Neural cell (in vitro differentiated cells): ENCODE results near the gene CLBA1. TPM values are rescaled to one million over a fixed set of nuclear protein-coding genes. Genes with fewer than 3 reads are reported as not detected.

Experiments
- H2AFZ ChIP-seq: fragments of 200-600, 300-800 bp; sonication (generic), shearing (Covaris generic); 2 replicates; pipeline ENCODE4 v1.6.0; 2014; ENCODE audit warnings: low read depth, mild to moderate bottlenecking, antibody characterized with exemption, low read length, moderate library complexity
- H3F3A ChIP-seq: fragments of 200-600 bp; shearing (Covaris generic); 2 replicates; pipeline ENCODE4 v1.6.1; 2016; ENCODE audit warnings: mild to moderate bottlenecking, moderate library complexity, mixed read lengths, antibody characterized with exemption, low read length; ENCODE audit not compliant: insufficient read depth, poor library complexity, severe bottlenecking
- H3K27ac ChIP-seq: fragments of 200-600, 300-800 bp; sonication (generic), shearing (Covaris generic); 2 replicates; pipeline ENCODE4 v1.5.1; 2014; ENCODE audit warnings: mild to moderate bottlenecking, low read length, moderate library complexity
- H3K27me3 ChIP-seq: fragments of 300-800, 200-600 bp; sonication (generic), shearing (Covaris generic); 2 replicates; pipeline ENCODE4 v1.6.0; 2014; ENCODE audit warnings: mild to moderate bottlenecking, low read depth, low read length, moderate library complexity; ENCODE audit not compliant: insufficient read depth
- H3K36me3 ChIP-seq: fragments of 300-800, 200-600 bp; sonication (generic), shearing (Covaris generic); 2 replicates; pipeline ENCODE4 v1.5.1; 2014; ENCODE audit warnings: mild to moderate bottlenecking, antibody characterized with exemption, low read length, moderate library complexity; ENCODE audit not compliant: insufficient read depth
- H3K4me2 ChIP-seq: fragments of 300-800, 200-600 bp; sonication (generic), shearing (Covaris generic); 2 replicates; pipeline ENCODE4 v1.6.0; 2014; ENCODE audit warnings: mild to moderate bottlenecking, low read length
- H3K4me3 ChIP-seq: fragments of 300-800, 200-600 bp; sonication (generic), shearing (Covaris generic); 2 replicates; pipeline ENCODE4 v1.5.1; 2014; ENCODE audit warnings: mild to moderate bottlenecking, low read length, moderate library complexity
- H3K79me2 ChIP-seq: fragments of 200-600 bp; shearing (Covaris generic); replicated peaks from 2 replicates; pipeline ENCODE4 v1.6.0; 2014; ENCODE audit warnings: mild to moderate bottlenecking, low read length, moderate library complexity; ENCODE audit not compliant: insufficient read depth
- H3K9ac ChIP-seq: fragments of 300-800, 200-600 bp; sonication (generic), shearing (Covaris generic); 2 replicates; pipeline ENCODE4 v1.6.1; 2016; ENCODE audit warnings: mild to moderate bottlenecking, low read length, mixed read lengths
- H3K9me2 ChIP-seq: fragments of 200-600 bp; shearing (Covaris generic); 2 replicates; pipeline ENCODE4 v1.6.1; 2016; ENCODE audit warnings: mild to moderate bottlenecking, low read length, mixed read lengths; ENCODE audit not compliant: insufficient read depth
- H3K9me3 ChIP-seq: fragments of 200-600, 300-800 bp; sonication (generic), shearing (Covaris generic); 2 replicates; pipeline ENCODE4 v1.6.1; 2016; ENCODE audit warnings: mild to moderate bottlenecking, mixed run types, low read length, moderate library complexity, mixed read lengths
- H4K20me1 ChIP-seq: fragments of 200-600 bp; shearing (Covaris generic); 2 replicates; pipeline ENCODE4 v1.6.1; 2016; ENCODE audit warnings: mild to moderate bottlenecking, mixed run types; ENCODE audit not compliant: insufficient read depth
- CTCF ChIP-seq: fragments of 450-650 bp; IDR thresholded peaks from 2 replicates; pipeline ENCODE4 v1.5.1; 2014; ENCODE audit warnings: antibody characterized with exemption, mild to moderate bottlenecking, moderate library complexity; ENCODE audit not compliant: poor library complexity, severe bottlenecking
- EZH2 ChIP-seq: fragments of 200-600, 300-800 bp; shearing (Covaris generic), sonication (generic); IDR thresholded peaks from 2 replicates; pipeline ENCODE4 v1.6.1; 2014; ENCODE audit warnings: antibody characterized with exemption, low read length, borderline replicate concordance, mild to moderate bottlenecking; ENCODE audit not compliant: insufficient read depth, poor library complexity, severe bottlenecking
- MXI1 ChIP-seq: fragments of 450-650 bp; conservative IDR thresholded peaks from 2 replicates; pipeline ENCODE4 v1.6.1; 2014; ENCODE audit warnings: antibody characterized with exemption, mild to moderate bottlenecking; ENCODE audit not compliant: poor library complexity, severe bottlenecking
- POLR2AphosphoS5 ChIP-seq: IDR thresholded peaks from 2 replicates; pipeline ENCODE4 v1.6.1; 2012
- RAD21 ChIP-seq: fragments of 450-650 bp; conservative IDR thresholded peaks from 2 replicates; pipeline ENCODE4 v1.6.1; 2014; ENCODE audit warnings: antibody characterized with exemption, mild to moderate bottlenecking, moderate library complexity
- REST ChIP-seq: IDR thresholded peaks from 2 replicates; pipeline ENCODE4 v1.6.1; 2012; ENCODE audit warnings: borderline replicate concordance
- polyA plus RNA-seq: library from polyadenylated mRNA; depleted of rRNA; stranded (reverse); fragments of >200 nt; gene quantifications from 2 replicates; pipeline ENCODE4 v1.2.3, GENCODE V29; 2014

CLBA1 gene
- polyA plus RNA-seq, 1 donor from 2014 or later = 27.8 TPM

- no peak for TF ChIP-seq CTCF
- no peaks in the 10 kb centered on the region for H4K20me1 ChIP-seq
- no peak overlapping the region for H3K27ac ChIP-seq
- no peaks in the 10 kb centered on the region for H3K9me3 ChIP-seq
- no peaks in the 10 kb centered on the region for H3K36me3 ChIP-seq
- H2AFZ ChIP-seq = no peak overlapping the region
- no peak overlapping the region for H3K4me2 ChIP-seq
- no peaks in the 10 kb centered on the region for H3K9me2 ChIP-seq
- H3K9ac ChIP-seq = no peak overlapping the region
- no peaks in the 10 kb centered on the region for H3F3A ChIP-seq
- H3K4me3 ChIP-seq = no peak overlapping the region
- peaks cover 12% of the 10 kb centered on the region for H3K27me3 ChIP-seq
- H3K79me2 ChIP-seq = no peaks in the 10 kb centered on the region
Observed at GRCh38 chr14:104938960-104939359, 46.6 kb upstream of the CLBA1 start.

- Histone ChIP-seq H3K4me2 (no peak overlapping the region), H3K36me3 (no peaks in the 10 kb centered on the region), H3K4me3 (no peak overlapping the region), H3K9me2 (no peaks in the 10 kb centered on the region), H3F3A (no peaks in the 10 kb centered on the region), H3K27me3 (peaks cover 3% of the 10 kb centered on the region), H3K9me3 (no peaks in the 10 kb centered on the region), H3K9ac (no peak overlapping the region), H3K27ac (no peak overlapping the region), H4K20me1 (no peaks in the 10 kb centered on the region), H3K79me2 (no peaks in the 10 kb centered on the region), H2AFZ (no peak overlapping the region)
- TF ChIP-seq POLR2AphosphoS5 (no peak), REST (no peak), CTCF (no peak), RAD21 (no peak), EZH2 (no peak), MXI1 (no peak)
Observed at GRCh38 chr14:104939666-104940410, 45.8 kb upstream of the CLBA1 start.
